GM21723 (cell line): ENCODE measurements around the gene FNDC11.
"Not testable (repeated sequence)": the region's sequence is repeated elsewhere in the genome, so short reads cannot be mapped to it uniquely, and the experiment has no call there.

ENCODE experiments used
- ATAC-seq: cut with Tn5 transposase; IDR thresholded peaks from one replicate; pipeline ENCODE4 v1.9.1; 2021; ENCODE audit warnings: mild to moderate bottlenecking, moderate library complexity; ENCODE audit not compliant: unreplicated experiment

FNDC11 gene

DNA sequence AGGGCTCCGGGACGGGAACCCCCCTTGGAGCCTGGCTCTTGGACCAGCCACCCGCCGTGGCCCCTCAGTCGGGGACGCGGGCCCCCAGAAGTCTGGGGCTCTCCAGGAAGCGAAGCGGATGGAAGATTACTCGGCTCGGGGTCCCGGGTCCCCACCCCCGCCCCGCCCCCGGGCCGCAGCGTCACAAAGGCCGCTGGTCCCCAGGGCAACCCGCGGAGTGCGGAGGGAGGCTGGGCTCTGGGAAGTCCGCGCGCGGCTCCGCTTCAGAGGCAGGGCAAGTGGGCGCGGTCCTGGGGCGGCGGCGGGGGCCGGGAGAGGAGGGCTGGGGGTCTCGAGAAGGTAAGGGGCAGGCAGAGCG is at the start of gene FNDC11:
TSS of gene FNDC11 (plus strand) at position 227 of the 358 bp plus-strand sequence. CDS start 1,505 bp downstream, outside the sequence.
- peak; percentile 19 for ATAC-seq

DNA sequence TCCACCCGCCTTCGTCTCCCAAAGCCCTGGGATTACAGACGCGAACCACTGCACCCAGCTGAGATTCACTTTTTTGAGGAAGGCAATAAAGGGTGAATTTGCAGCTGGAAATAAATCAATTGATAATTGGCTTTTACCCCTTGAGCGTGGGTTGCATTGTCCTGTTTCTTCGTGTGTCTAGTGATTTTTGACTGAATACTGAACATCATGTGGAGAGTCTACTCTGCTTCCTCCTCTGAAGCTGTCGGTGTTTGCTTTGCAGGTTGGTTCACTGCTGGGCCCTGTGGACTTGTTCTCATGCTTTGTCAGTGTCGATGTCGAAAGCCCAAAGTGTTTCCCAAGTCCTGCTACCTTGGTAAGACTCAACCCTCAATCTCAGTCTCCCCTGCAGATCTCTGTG is 49.3 kb upstream of the FNDC11 start:
- ATAC-seq, result no peak

DNA sequence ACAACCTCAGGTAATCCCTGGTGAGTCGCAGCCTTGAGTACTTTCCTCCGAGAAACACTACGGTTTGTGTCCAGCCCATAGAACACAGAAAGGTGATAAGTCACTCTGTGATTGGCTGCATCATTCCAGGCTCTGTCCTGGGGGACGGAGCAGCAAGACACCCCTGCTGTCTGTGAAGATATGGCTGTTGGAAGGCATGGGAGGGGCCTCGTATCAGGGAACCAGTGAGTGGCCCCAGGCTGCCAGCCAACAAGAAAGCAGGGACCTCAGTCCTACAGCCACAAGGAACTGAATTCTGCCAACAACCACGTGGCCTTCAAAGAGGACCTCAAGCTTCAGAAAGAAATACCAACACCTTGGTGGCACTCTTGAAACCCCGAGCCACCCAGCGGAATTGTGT is 48.7 kb upstream of the FNDC11 start:
- no peak for ATAC-seq

- no peak for ATAC-seq
These were observed 48.2 kb upstream of the FNDC11 start for GRCh38 chr20:63505723-63506122.

DNA sequence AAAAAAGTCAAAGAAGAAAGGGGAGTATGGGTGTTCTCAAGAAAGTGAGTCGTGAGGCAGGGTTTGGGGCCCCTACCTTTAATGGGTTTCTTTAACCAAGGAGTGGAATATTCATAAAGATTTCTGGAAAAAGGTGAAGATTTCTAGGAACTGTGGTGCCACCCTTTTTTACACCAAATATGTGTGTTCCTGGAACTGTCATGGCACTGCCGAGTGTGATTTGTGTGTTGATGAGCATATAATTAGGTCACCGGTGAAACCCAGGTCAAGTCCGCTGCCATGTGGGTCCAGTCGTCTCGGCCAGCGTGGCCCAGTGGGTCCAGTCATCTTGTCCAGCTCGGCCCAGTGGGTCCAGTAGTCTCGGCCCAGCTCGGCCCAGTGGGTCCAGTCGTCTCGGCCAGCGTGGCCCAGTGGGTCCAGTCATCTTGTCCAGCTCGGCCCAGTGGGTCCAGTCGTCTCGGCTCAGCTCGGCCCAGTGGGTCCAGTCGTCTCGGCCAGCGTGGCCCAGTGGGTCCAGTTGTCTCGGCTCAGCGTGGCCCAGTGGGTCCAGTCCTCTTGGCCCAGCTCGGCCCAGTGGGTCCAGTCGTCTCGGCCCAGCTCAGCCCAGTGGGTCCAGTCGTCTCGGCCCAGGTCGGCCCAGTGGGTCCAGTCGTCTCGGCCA is 46.7 kb upstream of the FNDC11 start:
- no peak for ATAC-seq

DNA sequence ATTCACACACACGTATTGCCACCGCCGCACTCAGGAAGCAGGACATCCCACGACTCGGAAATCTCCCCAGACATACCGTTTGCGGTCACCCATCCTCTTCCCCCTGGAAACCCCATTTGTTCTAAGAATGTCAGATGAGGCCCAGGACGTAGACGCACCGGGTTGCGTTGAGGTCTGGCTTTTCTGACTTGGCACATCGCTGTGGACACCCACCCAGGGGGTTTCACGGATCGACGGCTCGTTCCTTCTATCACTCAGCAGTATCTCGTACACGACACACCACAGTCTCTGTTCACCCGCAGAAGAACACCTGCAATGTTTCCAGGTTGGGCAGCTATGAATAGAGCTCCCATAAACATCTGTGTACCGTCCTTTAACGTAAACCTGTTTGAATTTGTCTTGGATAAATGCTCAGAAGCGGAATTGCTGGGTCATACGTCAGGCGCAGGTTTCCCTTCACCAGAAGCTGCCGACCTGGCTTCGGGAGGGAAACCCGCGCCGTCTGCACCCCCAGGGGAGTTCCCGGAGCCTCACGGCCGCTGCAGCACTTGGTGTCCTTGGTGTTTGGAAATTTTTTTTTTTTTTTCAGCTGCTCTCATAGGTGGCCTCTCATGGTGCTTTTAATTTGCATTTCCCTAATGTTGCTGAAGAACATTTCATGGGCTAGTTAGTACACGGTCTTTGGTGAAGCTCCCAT is 45.7 kb upstream of the FNDC11 start:
- ATAC-seq, result no peak

GRCh38 chr20:63509088-63509564 is 44.8 kb upstream of the FNDC11 start:
- no peak for ATAC-seq

DNA sequence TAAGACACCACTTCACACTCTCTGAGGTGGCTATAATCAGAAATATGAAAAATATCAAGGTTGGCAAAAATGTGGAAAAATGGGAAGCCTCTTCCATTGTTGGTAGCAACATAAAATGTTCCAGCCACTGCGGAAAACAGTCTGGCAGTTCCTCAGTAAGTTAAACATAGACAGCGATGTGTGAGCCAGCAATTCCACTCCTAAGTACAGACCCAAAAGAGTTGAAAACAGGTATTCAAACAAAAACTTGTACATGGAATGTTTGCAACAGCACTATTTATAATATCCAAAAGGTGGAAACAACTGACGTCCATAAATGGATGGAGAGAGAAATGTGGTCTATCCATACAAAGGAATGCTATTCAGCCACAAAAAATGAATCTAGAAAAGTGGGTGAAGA is 40.8 kb upstream of the FNDC11 start:
- no peak for ATAC-seq

- ATAC-seq, result not testable (repeated sequence)
These were observed 39.4 kb upstream of the FNDC11 start for GRCh38 chr20:63514520-63514919.

- no peak for ATAC-seq
These were observed 36.3 kb upstream of the FNDC11 start for GRCh38 chr20:63517376-63518309.

- ATAC-seq, result no peak
These were observed 35.6 kb upstream of the FNDC11 start for GRCh38 chr20:63518351-63518861.

DNA sequence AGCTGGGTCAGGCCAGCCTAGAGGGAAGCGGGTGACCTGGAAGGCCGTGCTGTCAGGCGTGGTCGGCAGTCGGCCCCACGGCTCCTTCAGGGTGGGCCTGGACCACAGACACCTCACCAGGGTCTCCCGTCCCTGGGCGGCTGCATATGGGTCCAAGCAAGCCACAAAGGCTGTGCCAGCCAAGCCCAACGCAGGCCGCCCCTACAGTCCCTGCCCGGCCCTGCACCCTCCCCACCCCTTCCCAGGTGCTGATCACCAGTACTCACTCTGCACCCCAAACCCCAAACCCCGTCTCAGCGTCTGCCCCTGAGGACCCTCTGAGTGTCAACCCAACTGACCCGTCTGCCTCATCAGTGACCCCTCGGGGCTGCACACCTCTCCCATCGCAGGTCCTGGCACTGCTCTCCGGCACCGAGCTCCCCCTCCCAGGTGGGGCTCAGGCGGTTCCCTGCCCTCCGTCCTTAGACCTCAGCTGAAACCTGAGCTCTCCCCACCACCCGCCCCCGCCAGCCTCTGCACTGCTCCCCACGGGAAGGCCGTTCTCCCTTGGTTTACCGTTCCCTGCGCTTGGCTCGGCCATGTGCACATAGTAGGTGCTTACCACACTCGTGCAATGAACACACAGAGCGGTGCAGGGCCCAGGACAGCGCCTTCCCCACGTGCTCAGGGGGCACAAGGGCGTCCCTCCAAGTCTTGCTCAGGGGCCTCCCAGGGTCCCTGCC is 34.9 kb upstream of the FNDC11 start:
- ATAC-seq, result no peak

DNA sequence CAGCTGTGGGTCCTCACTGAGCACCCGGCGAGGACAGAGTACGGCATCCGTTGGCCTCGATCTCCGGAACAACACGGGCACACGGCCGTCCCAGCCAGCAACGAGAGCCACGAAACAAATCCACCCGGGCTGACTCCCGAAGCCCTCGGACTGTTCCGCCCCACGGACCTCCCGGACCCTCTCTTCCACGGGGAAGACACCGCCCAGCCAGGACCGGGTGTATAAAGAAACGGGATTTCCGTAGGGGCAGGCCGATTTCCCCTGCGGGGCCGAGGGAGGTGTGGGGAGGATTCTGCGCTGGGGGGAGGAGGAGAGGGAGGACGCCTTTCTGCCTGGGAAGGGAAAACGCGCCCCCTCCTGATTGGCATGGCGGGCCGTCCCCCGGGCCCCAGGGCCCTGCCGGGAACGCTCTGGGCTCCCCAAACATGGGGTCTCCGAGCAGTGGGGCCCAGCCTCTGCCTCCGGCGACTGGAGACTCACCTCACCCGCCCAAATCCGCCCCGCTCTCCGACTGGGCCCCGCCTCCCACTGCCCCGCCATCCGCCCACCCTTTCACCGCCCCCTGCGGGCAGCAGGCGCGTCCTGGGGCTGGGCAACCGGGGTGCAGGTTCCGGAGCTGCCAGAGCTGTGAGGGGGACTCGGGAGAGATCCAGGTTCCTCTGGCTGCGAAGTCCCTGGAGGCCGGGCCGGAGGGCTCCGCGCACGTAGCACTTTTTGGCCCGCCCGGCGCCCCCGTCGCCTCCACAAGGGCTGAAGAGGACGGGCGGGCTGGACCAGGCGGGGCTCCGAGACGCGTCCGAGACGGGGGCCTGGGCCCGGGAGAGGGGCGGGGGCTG is 34.1 kb upstream of the FNDC11 start:
- peak; percentile 55 for ATAC-seq

- ATAC-seq, result peak; percentile 71
These were observed 33.4 kb upstream of the FNDC11 start, which contains the start of gene PPDPF for GRCh38 chr20:63520504-63520933. PPDPF (plus strand) TSS chr20:63520765; CDS start chr20:63521309, 544 bp downstream.

- peak; percentile 44 for ATAC-seq
These were observed 32.9 kb upstream of the FNDC11 start for GRCh38 chr20:63520934-63521601.

GRCh38 chr20:63521602-63522001 is 32.4 kb upstream of the FNDC11 start:
- no peak for ATAC-seq

- ATAC-seq, result no peak
These were observed 31.7 kb upstream of the FNDC11 start for GRCh38 chr20:63522091-63522868.

GRCh38 chr20:63522981-63523611 is 30.9 kb upstream of the FNDC11 start:
- ATAC-seq, result no peak
